CD1c-positive myeloid dendritic cell (primary cell): ENCODE results near the gene SLC66A1.
A peak's percentile ranks its signal among the peaks of the same experiment; 100 is the strongest.

Source experiments
- DNase-seq: peaks from one replicate; pipeline ENCODE4 v3.0.0-alpha.2; 2016; ENCODE audit errors: extremely low spot score

Gene SLC66A1

GRCh38 chr1:19325368-19325957 lies 13.3 kb downstream of the SLC66A1 start:
- DNase-seq = no peak

GRCh38 chr1:19325958-19326747 lies 14.0 kb downstream of the SLC66A1 start:
- no peak for DNase-seq

- DNase-seq = no peak
These were observed 14.6 kb downstream of the SLC66A1 start for GRCh38 chr1:19326748-19327065.

DNA sequence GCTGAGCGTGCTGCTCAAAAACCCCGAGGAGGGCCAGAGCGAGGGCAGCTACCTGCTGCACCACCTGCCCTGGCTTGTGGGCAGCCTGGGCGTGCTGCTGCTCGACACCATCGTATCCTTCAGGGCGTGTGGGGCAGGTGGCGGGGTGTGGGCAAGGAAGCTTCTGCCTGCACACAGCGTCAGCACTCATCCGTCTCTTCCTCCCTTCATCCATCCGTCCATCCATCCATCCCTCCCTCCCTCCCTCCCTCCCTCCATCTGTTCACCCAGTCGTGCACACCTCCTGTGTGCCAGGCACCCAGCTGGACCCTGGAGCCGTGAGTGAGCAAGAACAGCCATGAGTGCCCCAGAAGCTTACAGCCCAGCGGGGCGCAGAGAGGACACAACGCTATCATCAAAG lies 15.2 kb downstream of the SLC66A1 start:
- no peak for DNase-seq

DNA sequence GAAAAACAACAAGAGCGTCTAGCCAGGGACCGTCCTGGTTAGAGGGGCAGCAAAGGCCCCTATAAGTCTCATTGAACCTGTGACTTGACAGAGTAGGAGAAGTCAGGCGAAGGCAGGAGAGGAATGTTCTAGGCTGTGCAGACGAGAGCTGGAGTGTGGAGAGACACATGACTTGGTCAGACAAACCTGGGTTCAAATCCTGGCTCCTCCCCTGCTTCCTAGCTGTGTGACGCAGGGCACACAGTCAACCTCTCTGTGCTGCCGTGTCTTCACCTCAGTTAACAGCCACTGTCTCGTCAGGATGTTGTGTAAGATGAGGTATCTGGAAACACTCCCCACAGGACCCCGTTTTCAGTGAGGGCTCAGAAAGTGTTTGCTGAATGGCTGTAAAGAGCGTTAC lies 15.6 kb downstream of the SLC66A1 start:
- DNase-seq = no peak

DNA sequence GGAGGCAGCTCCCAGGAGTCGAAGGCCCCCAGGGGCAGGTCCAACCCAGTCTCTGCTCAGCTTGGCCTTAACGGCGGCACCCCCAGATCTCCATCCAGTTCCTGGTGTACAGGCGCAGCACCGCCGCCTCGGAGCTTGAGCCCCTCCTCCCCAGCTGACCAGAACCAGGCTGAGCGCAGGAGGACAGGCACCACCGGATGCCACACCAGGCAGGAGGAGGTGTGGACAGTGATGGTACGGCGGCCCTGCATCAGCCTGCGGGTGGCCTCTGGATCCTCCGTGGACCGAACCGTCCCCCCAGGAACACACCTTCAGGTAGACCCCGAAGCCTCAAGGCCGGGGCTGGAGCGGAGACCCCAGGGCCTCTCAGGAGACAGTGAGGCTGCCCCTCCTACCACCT lies 16.4 kb downstream of the SLC66A1 start:
- no peak for DNase-seq

GRCh38 chr1:19329188-19329587 lies 17.1 kb downstream of the SLC66A1 start:
- no peak for DNase-seq

- no peak for DNase-seq
These were observed 17.5 kb downstream of the SLC66A1 start for GRCh38 chr1:19329611-19330010.

- DNase-seq = no peak
These were observed 18.5 kb downstream of the SLC66A1 start for GRCh38 chr1:19330449-19331135.

GRCh38 chr1:19331262-19331878 lies 19.2 kb downstream of the SLC66A1 start:
- no peak for DNase-seq

DNA sequence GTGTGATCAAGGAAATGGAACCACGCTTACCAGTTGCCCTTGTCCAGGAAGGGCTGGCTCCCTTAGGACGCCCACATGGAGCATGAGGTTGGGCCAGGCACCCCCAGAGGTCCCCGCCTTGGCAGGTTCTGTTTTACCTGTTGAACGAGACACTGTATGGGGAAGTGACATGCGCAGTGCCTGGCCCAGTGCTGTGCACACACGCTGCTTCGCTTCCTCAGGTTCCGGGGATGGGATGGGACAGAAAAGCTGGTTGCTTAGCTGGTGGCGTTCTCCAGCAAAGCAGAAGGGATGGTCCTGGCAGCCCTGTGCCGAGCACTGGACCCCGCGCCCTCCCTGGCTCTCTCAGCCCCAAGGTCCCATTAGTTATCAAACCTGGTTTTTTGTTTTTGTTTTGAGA lies 20.7 kb downstream of the SLC66A1 start:
- no peak for DNase-seq

DNA sequence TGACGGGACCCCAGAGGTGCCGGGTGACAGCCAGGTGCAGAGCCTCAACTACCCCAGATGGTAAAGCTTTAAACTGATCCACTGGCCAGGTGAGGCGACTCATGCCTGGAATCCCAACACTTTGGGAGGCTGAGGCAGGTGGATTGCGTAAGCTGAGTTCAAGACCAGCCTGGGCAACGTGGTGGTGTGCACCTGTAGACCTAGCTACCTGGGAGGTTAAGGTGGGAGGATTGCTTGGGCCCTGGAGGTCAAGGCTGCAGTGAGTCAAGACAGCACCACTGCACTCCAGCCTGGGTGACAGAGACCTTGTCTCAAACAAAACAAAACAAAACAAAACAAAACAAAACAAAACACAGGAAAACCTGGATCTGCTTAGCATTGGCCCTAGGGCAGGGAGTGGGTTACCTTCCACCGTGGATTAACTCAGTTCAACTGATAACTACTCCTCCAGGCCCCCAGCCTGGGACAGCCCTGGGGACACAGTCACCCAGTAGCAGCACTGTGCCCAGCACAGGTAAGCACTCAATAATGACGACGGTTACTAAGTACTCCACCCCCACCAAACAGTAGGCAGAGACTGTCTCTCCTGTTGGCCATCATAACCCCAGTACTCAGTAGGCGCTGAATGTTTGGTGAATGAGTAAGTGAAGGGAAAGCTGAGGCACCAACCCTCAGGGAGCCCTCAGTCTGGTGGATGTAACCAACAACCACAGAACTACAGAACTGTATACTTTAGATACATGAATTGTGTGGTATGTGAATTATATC lies 21.6 kb downstream of the SLC66A1 start:
- no peak for DNase-seq

DNA sequence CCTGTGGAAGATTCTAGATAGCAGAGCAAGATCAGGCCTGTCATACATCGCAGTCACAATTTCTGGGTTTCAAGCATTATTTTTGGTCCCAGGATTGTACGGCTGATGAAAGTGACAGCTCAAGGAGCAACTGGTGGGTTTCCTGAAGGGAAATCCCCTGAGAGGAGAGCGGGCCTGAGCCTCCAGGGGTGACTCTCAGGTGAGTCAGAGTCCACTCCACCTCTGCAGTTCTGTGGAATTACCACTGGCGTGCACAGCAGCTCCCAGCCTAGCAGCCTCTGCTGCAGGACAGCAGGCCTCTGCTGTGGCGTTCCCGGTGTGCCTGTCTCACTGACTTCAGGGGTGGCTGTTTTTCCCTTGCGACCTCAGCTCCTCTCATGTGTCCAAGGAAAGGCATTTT lies 24.4 kb downstream of the SLC66A1 start:
- no peak for DNase-seq

- no peak for DNase-seq
These were observed 25.2 kb downstream of the SLC66A1 start for GRCh38 chr1:19337289-19337688.

DNA sequence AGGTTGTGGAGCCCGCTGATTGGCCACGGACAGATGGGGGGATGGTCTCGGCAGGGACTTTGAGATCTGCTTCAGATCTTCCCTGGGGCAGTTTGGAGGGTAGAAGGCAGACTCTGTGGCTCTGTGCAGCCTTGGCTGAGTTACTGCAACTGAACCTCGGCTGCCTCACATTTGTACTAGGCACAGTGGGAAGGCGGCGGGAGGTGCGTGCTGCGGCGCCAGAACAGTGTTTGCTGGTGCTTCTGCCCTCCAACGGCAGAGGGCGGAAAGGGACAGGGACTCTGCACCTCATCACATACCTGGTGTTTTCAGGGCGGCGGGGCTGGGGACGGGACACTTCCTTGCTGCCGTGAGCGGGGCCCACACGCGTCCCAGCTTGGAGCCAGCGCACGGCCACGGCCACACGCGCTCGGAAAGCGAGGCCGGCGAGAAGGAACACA lies 26.2 kb downstream of the SLC66A1 start:
- DNase-seq = no peak

GRCh38 chr1:19339214-19339861 lies 27.2 kb downstream of the SLC66A1 start:
- DNase-seq = no peak

GRCh38 chr1:19340387-19340937 lies 28.3 kb downstream of the SLC66A1 start:
- DNase-seq = no peak

- peak; percentile 80 for DNase-seq
These were observed 29.3 kb downstream of the SLC66A1 start for GRCh38 chr1:19341201-19342061.

- DNase-seq = no peak
These were observed 30.1 kb downstream of the SLC66A1 start for GRCh38 chr1:19342062-19342750.
